HepG2 (cell line): ENCODE results near the gene BABAM1. TPM values are rescaled to one million over a fixed set of nuclear protein-coding genes. Genes with fewer than 3 reads are reported as not detected.

Experiments
- CBX2 ChIP-seq, 2 experiments: fragments of 200-600 bp in 1 of 2; sonication (generic); formaldehyde crosslinking in 1 of 2; IDR thresholded peaks; 2 replicates each; pipeline versions ENCODE4 v1.7.0 to v1.8.1; 2018 to 2022; ENCODE audit warnings: low read depth in 2 of 2, low read length in 1 of 2, mild to moderate bottlenecking in 1 of 2, missing genetic modification reagents in 1 of 2
- IKZF1 ChIP-seq: fragments of 450-650 bp; IDR thresholded peaks from 2 replicates; pipeline ENCODE4 v1.7.1; 2016
- RELA ChIP-seq: sonication (generic); formaldehyde crosslinking; IDR thresholded peaks from 2 replicates; pipeline ENCODE4 v1.4.0; 2020; ENCODE audit warnings: missing genetic modification reagents
- SPEN ChIP-seq: sonication (generic); formaldehyde crosslinking; IDR thresholded peaks from 2 replicates; pipeline ENCODE4 v1.5.1; 2020; ENCODE audit warnings: low read depth, mild to moderate bottlenecking, missing genetic modification reagents
- ZNF292 ChIP-seq: sonication (generic); formaldehyde crosslinking; IDR thresholded peaks from 2 replicates; pipeline ENCODE4 v1.8.1; 2022; ENCODE audit warnings: mild to moderate bottlenecking, low read depth, missing genetic modification reagents, borderline replicate concordance
- ZNF607 ChIP-seq: sonication (generic); formaldehyde crosslinking; IDR thresholded peaks from 2 replicates; pipeline ENCODE4 v1.5.1; 2020; ENCODE audit warnings: missing genetic modification reagents, mild to moderate bottlenecking, borderline replicate concordance
- ZNF619 ChIP-seq: sonication (generic); formaldehyde crosslinking; IDR thresholded peaks from 2 replicates; pipeline ENCODE4 v1.4.0; 2020; ENCODE audit warnings: mild to moderate bottlenecking, missing genetic modification reagents
- ZNF709 ChIP-seq: sonication (generic); formaldehyde crosslinking; IDR thresholded peaks from 2 replicates; pipeline ENCODE4 v1.5.0; 2020; ENCODE audit warnings: mild to moderate bottlenecking, missing genetic modification reagents
- polyA plus RNA-seq, 8 experiments: library from polyadenylated mRNA; depleted of rRNA in 3 of 8; stranded (reverse) in 7 of 8; unstranded in 1 of 8; fragments of >200 nt; fragmentation: Illumina TruSeq in 4 of 8; extraction: Trizol in 4 of 8; gene quantifications; 2 replicates each; pipeline versions ENCODE4 v1.2.1 to v1.2.3, GENCODE V29; 2011 to 2016; ENCODE audit warnings: low read depth in 4 of 8, missing spikeins in 1 of 8, mixed read lengths in 1 of 8; ENCODE audit not compliant: insufficient read depth in 1 of 8
- total RNA-seq, 5 experiments: library from RNA; depleted of rRNA; stranded (reverse); fragments of >200 nt; fragmentation: Illumina TruSeq; extraction: Trizol; gene quantifications; 2 replicates each; pipeline ENCODE4 v1.2.3, GENCODE V29; 2016; ENCODE audit warnings: low read depth in 1 of 5
- TF ChIP-seq, protein P1 (sequence below): sonication (generic); formaldehyde crosslinking; IDR thresholded peaks from 2 replicates; pipeline ENCODE4 v1.5.1; 2020; ENCODE audit warnings: mild to moderate bottlenecking, missing genetic modification reagents, moderate library complexity
- TF ChIP-seq, protein P2 (sequence below): sonication (generic); formaldehyde crosslinking; IDR thresholded peaks from 2 replicates; pipeline ENCODE4 v1.4.0; 2020; ENCODE audit warnings: mild to moderate bottlenecking, missing genetic modification reagents
- TF ChIP-seq, protein P3 (sequence below): sonication (generic); formaldehyde crosslinking; IDR thresholded peaks from 2 replicates; pipeline ENCODE4 v1.5.0; 2020; ENCODE audit warnings: missing genetic modification reagents, mild to moderate bottlenecking, borderline replicate concordance
- TF ChIP-seq, protein P4 (sequence below): IDR thresholded peaks from 2 replicates; pipeline ENCODE4 v1.6.1; 2016; ENCODE audit warnings: missing genetic modification reagents, missing compliant biosample characterization
- TF ChIP-seq, protein P5 (sequence below): sonication (generic); formaldehyde crosslinking; IDR thresholded peaks from 2 replicates; pipeline ENCODE4 v1.8.0; 2022; ENCODE audit warnings: mild to moderate bottlenecking, missing genetic modification reagents, moderate library complexity
- TF ChIP-seq, protein P6 (sequence below): sonication (generic); formaldehyde crosslinking; IDR thresholded peaks from 2 replicates; pipeline ENCODE4 v1.5.0; 2020; ENCODE audit warnings: mild to moderate bottlenecking, missing genetic modification reagents, borderline replicate concordance

BABAM1 gene
- total and polyA plus RNA-seq, 2 of the 13 experiments (the other 11 are each of a cell fraction or from before 2014, with no cell fraction given): 70.0 to 82.0 TPM

DNA sequence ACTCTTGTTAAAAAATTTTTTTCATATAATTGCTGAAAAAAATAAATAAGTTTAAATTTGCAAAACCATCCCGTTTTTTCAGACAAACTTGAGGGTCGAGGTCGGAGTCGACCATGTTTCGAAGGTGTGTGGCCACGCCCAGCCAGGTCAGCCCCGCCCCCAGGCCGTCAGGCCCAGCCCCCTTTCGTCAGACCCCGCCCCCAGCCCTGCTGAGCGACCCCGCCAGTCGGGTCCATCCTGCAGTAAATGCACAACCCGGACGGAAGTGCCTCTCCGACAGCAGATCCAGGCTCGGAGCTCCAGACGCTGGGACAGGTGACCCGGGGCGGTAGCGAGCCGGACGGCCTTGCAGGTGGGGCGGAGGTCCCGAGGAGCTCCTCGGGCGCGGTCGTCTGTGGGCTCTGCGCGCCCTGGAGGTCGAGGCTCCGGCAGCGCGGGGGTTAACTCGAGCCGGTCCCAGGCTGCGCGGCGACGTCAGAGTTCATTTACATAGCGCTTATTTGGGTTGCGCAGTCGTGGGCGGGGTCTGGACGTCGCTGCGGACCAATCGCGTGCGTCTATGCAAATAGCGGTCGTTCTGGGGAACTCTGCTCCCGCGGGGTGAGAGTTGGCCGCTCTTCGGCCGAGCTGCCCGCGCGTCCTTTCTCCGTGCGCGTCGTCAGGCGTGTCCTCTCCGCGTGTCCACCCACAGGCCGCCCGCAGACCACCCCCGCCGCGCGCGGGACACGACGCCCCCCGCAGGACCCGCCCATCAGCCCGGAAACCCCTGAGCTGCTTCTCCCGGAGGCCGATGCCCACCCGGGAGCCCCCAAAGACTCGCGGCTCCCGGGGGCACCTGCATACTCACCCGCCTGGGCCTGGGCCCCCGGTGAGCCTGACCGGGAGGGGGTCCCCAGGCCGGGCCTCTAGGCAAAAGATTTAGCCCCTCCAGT, 41.0 kb upstream of the BABAM1 start, which contains the start of gene OCEL1 (continued):
- TF ChIP-seq, protein P1, sequence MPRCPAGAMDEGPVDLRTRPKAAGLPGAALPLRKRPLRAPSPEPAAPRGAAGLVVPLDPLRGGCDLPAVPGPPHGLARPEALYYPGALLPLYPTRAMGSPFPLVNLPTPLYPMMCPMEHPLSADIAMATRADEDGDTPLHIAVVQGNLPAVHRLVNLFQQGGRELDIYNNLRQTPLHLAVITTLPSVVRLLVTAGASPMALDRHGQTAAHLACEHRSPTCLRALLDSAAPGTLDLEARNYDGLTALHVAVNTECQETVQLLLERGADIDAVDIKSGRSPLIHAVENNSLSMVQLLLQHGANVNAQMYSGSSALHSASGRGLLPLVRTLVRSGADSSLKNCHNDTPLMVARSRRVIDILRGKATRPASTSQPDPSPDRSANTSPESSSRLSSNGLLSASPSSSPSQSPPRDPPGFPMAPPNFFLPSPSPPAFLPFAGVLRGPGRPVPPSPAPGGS: no peak
- TF ChIP-seq, protein P2, sequence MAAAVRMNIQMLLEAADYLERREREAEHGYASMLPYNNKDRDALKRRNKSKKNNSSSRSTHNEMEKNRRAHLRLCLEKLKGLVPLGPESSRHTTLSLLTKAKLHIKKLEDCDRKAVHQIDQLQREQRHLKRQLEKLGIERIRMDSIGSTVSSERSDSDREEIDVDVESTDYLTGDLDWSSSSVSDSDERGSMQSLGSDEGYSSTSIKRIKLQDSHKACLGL (CRISPR knock-in tag): peak; percentile 84
- TF ChIP-seq ZNF607 (CRISPR knock-in tag): peak; percentile 87; the same call in 1 of the 2 replicates
- TF ChIP-seq RELA: no peak
- no peak for TF ChIP-seq CBX2 (IDR thresholded peaks at IDR 0.05; ENCODE audit: low read depth, low read length)
- TF ChIP-seq CBX2 (CRISPR knock-in tag; IDR thresholded peaks at IDR 0.05; ENCODE audit: low read depth): no peak
- TF ChIP-seq, protein P3, sequence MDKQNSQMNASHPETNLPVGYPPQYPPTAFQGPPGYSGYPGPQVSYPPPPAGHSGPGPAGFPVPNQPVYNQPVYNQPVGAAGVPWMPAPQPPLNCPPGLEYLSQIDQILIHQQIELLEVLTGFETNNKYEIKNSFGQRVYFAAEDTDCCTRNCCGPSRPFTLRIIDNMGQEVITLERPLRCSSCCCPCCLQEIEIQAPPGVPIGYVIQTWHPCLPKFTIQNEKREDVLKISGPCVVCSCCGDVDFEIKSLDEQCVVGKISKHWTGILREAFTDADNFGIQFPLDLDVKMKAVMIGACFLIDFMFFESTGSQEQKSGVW (CRISPR knock-in tag): no peak
- TF ChIP-seq, protein P4, sequence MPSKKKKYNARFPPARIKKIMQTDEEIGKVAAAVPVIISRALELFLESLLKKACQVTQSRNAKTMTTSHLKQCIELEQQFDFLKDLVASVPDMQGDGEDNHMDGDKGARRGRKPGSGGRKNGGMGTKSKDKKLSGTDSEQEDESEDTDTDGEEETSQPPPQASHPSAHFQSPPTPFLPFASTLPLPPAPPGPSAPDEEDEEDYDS (CRISPR knock-in tag): peak; percentile 86
- no peak for TF ChIP-seq ZNF292 (CRISPR knock-in tag)
- TF ChIP-seq ZNF709 (CRISPR knock-in tag): no peak
- TF ChIP-seq SPEN: peak; percentile 83
- TF ChIP-seq, protein P5, sequence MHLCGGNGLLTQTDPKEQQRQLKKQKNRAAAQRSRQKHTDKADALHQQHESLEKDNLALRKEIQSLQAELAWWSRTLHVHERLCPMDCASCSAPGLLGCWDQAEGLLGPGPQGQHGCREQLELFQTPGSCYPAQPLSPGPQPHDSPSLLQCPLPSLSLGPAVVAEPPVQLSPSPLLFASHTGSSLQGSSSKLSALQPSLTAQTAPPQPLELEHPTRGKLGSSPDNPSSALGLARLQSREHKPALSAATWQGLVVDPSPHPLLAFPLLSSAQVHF: no peak; the same call in 1 of the 2 replicates
- TF ChIP-seq, protein P6, sequence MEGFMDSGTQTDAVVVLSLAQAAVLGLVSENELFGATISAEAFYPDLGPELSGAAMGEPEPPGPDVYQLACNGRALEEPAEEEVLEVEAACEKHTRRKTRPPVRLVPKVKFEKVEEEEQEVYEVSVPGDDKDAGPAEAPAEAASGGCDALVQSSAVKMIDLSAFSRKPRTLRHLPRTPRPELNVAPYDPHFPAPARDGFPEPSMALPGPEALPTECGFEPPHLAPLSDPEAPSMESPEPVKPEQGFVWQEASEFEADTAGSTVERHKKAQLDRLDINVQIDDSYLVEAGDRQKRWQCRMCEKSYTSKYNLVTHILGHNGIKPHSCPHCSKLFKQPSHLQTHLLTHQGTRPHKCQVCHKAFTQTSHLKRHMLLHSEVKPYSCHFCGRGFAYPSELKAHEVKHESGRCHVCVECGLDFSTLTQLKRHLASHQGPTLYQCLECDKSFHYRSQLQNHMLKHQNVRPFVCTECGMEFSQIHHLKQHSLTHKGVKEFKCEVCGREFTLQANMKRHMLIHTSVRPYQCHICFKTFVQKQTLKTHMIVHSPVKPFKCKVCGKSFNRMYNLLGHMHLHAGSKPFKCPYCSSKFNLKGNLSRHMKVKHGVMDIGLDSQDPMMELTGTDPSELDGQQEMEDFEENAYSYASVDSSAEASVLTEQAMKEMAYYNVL (CRISPR knock-in tag): peak; percentile 71
- no peak for TF ChIP-seq IKZF1
- no peak for TF ChIP-seq ZNF619 (CRISPR knock-in tag)
